WI38 (cell line): ENCODE measurements around the gene SUPT4H1.

Experiments
- H3K4me3 ChIP-seq: 2 replicates; pipeline ENCODE4 v1.5.1; 2011; ENCODE audit warnings: low read depth, mild to moderate bottlenecking, control low read depth, low read length
- CTCF ChIP-seq: IDR thresholded peaks from 2 replicates; pipeline ENCODE4 v1.5.1; 2012; ENCODE audit warnings: low read depth, mild to moderate bottlenecking, control low read depth, low read length

Gene SUPT4H1

GRCh38 chr17:58334256-58334655, 17.7 kb downstream of the SUPT4H1 start:
- H3K4me3 ChIP-seq, result no peak overlapping the region

GRCh38 chr17:58333736-58334207, 18.2 kb downstream of the SUPT4H1 start:
- TF ChIP-seq CTCF, result no peak
- no peak overlapping the region for H3K4me3 ChIP-seq

More at GRCh38 chr17:58334256-58334655, 17.7 kb downstream of the SUPT4H1 start:
- TF ChIP-seq CTCF, result no peak

- no peak for TF ChIP-seq CTCF
- no peak overlapping the region for H3K4me3 ChIP-seq
Observed at GRCh38 chr17:58332778-58333735, 18.9 kb downstream of the SUPT4H1 start.

GRCh38 chr17:58331815-58332777, 19.9 kb downstream of the SUPT4H1 start:
- H3K4me3 ChIP-seq, result no peak overlapping the region
- TF ChIP-seq CTCF, result no peak

- no peak for TF ChIP-seq CTCF
Observed at GRCh38 chr17:58330997-58331814, 20.8 kb downstream of the SUPT4H1 start.

GRCh38 chr17:58330538-58330996, 21.4 kb downstream of the SUPT4H1 start:
- TF ChIP-seq CTCF, result no peak
- H3K4me3 ChIP-seq, result no peak overlapping the region

More at GRCh38 chr17:58330997-58331814, 20.8 kb downstream of the SUPT4H1 start:
- H3K4me3 ChIP-seq, result no peak overlapping the region
